Type B pancreatic cell (in vitro differentiated cells): Measurements from ENCODE around the gene CCDC80. TPM values are rescaled to one million over a fixed set of nuclear protein-coding genes. Genes with fewer than 3 reads are reported as not detected.

Source experiments
- DNase-seq: peaks from one replicate; pipeline ENCODE4 v3.0.0; 2021; ENCODE audit warnings: mixed read lengths; ENCODE audit not compliant: unreplicated experiment; ENCODE audit errors: extremely low spot score
- H3K27ac Mint-ChIP-seq: 2 replicates; pipeline ENCODE4 v1.8.0; 2021; ENCODE audit warnings: mild to moderate bottlenecking, mixed read lengths
- H3K27me3 Mint-ChIP-seq: 2 replicates; pipeline ENCODE4 v1.8.0; 2021; ENCODE audit warnings: mixed read lengths
- H3K36me3 Mint-ChIP-seq: 2 replicates; pipeline ENCODE4 v1.8.0; 2021; ENCODE audit warnings: mixed read lengths
- H3K4me1 Mint-ChIP-seq: one replicate; pipeline ENCODE4 v1.8.0; 2021; ENCODE audit warnings: mixed read lengths; ENCODE audit not compliant: unreplicated experiment
- H3K4me3 Mint-ChIP-seq: 2 replicates; pipeline ENCODE4 v1.8.0; 2021; ENCODE audit warnings: mild to moderate bottlenecking, mixed read lengths
- H3K9me3 Mint-ChIP-seq: 2 replicates; pipeline ENCODE4 v1.8.0; 2021; ENCODE audit warnings: mixed read lengths
- total RNA-seq: library from RNA; stranded (reverse); gene quantifications from 2 replicates; pipeline ENCODE4 v1.2.1, GENCODE V29; 2021; ENCODE audit warnings: low replicate concordance
- TF ChIP-seq, protein P1 (sequence below): fragments of 200-600 bp; sonication (generic); conservative IDR thresholded peaks from 2 replicates; pipeline ENCODE4 v1.5.0; 2021; ENCODE audit warnings: antibody characterized with exemption, mild to moderate bottlenecking

CCDC80 gene
- total RNA-seq, 1 donor from 2014 or later: 174 TPM

DNA sequence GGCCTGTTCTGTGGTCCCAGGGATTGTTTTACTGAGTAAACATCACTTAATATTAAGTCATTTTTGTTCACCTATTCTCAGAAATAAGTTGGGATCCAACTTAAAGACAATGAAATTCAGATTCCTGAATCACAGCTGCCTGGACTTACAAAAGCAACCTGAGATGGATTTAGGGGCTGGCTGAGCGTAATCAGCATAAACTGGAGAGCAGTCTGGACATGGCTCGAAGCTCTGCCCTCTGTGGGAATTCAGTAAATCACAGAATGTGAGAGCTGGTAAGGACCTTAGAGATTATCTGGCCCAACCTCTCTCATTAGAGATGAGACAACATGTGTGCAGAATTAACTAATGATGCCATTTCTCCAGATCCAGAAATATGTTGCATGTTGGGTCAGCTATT is 23.7 kb downstream of the CCDC80 start:
- Mint-ChIP-seq H3K9me3 (peaks cover 4% of the 10 kb centered on the region), H3K27ac (no peak overlapping the region), H3K4me1 (no peaks in the 10 kb centered on the region), H3K27me3 (no peaks in the 10 kb centered on the region), H3K4me3 (no peak overlapping the region), H3K36me3 (peaks cover 32% of the 10 kb centered on the region)
- no peak for DNase-seq
- TF ChIP-seq, protein P1, sequence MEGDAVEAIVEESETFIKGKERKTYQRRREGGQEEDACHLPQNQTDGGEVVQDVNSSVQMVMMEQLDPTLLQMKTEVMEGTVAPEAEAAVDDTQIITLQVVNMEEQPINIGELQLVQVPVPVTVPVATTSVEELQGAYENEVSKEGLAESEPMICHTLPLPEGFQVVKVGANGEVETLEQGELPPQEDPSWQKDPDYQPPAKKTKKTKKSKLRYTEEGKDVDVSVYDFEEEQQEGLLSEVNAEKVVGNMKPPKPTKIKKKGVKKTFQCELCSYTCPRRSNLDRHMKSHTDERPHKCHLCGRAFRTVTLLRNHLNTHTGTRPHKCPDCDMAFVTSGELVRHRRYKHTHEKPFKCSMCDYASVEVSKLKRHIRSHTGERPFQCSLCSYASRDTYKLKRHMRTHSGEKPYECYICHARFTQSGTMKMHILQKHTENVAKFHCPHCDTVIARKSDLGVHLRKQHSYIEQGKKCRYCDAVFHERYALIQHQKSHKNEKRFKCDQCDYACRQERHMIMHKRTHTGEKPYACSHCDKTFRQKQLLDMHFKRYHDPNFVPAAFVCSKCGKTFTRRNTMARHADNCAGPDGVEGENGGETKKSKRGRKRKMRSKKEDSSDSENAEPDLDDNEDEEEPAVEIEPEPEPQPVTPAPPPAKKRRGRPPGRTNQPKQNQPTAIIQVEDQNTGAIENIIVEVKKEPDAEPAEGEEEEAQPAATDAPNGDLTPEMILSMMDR: no peak

DNA sequence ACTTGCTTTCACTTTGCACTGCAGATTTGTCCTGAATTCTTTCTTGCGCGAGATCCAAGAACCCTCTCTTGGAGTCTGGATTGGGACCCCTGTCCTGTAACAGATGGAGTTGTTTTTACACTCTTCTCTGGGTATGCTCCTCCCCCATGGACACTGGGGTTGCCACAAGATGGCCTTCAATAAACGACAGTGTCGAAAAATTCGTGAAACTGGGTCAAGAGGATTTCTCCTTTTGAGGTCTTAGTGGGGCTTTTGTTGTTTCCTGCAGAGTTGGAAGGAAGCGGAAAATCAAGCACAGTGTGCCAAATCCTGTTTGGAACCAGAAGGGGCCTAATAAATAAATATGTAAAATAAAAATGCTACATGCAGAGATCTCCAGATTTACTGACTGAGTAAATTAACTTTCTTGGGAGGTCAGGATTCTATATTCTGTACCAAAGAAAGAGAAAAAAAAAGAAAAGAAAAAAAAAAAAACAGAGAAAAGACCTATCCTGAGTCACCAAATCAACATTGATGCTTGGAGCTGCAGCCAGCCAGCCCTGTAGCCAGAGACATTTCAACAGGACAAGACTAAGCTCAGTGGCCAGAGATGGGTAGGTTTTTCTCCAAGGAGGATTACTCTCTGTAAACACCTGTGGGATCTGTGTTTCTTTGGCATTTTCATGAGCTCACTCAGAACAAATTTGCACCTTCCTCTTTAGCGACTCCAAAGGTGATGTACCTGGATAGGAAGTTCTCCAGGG is 24.8 kb downstream of the CCDC80 start:
- Mint-ChIP-seq H3K9me3 (no peaks in the 10 kb centered on the region), H3K4me1 (no peaks in the 10 kb centered on the region), H3K27ac (no peak overlapping the region), H3K4me3 (no peak overlapping the region), H3K36me3 (peaks cover 27% of the 10 kb centered on the region), H3K27me3 (no peaks in the 10 kb centered on the region)
- TF ChIP-seq, protein P1: no peak
- no peak for DNase-seq

DNA sequence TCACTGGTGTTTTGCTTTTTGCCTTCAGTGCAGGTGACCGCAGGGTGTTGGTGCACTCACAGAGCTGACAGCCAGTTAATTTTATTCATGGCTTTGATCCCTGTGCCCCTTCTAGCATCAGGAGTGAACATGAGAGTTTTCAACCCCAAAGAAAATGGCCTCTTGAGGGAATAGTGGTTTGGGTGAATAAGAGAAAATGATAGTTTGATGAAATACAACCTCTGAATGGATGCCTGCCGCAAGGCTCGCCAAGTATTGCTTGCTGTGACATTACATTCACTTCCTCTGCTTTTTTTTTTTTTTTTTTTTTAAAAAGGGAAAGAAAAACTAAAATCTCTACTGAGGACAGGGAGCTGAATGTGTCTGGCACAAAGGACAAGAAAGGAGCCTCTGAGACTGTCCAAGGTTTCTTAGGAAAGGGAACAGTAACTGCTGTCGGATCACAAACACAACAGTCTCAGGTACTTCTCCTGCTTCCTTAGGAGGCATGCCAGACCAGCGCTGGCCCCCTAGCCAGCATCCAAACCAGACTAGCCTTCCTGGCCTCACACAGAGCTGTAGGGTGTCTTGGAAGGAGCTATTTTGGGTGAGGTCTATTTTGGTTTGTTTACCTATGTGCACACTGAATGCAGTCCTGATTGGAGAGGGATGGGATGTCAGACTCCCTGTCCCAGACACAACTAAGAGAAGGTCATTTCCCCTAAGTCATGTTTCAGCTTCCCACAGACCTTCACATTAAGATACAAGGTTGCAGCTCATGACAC is 29.0 kb downstream of the CCDC80 start:
- no peaks in the 10 kb centered on the region for H3K4me1 Mint-ChIP-seq
- no peak overlapping the region for H3K4me3 Mint-ChIP-seq
- H3K27me3 Mint-ChIP-seq: no peaks in the 10 kb centered on the region
- H3K27ac Mint-ChIP-seq: no peak overlapping the region
- no peak for DNase-seq
- peaks cover 21% of the 10 kb centered on the region for H3K36me3 Mint-ChIP-seq
- TF ChIP-seq, protein P1: no peak
- H3K9me3 Mint-ChIP-seq: no peaks in the 10 kb centered on the region

DNA sequence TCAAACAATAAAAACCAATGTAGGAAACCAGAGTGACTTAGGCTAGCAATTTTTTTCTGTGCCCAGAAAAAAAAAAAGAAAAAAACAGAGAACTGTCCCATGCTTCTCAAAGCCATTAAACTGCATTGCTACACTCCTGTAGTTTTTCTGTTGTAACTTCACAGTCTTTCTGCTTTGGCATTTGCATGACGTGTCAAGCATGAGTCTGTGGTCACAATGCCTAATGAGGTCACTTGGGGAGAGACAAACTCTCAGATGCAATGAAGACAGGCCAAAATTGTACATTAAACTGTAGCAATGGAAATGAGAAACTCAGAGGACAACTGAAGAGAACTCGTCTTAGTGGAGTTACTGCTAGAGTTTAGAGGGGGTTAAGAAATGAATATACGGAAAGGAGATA is 30.8 kb downstream of the CCDC80 start:
- Mint-ChIP-seq H3K9me3 (no peaks in the 10 kb centered on the region), H3K27me3 (no peaks in the 10 kb centered on the region), H3K27ac (no peak overlapping the region), H3K4me3 (no peak overlapping the region), H3K36me3 (peaks cover 12% of the 10 kb centered on the region), H3K4me1 (peaks cover 6% of the 10 kb centered on the region)
- no peak for DNase-seq
- TF ChIP-seq, protein P1: no peak

DNA sequence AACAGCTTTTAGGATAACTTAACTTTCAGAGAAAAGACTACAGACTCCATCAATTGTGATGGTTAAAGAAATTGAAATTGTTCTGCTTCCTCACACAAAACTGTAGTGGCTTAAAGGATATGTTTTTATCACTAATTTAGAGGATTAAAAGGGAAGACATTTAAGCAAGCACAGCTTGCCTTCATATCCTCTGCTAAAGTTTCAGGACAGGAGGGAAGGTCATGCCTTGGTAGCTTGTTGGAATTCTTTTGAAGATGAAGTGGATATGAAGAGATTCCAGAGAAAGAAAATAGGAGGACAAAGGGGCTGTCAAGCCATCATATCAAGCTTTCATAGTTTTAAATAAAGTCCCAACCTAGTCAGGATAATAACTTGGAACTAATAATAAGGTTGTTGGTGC is 33.1 kb downstream of the CCDC80 start:
- TF ChIP-seq, protein P1: no peak
- Mint-ChIP-seq H3K27me3 (no peaks in the 10 kb centered on the region), H3K4me3 (no peak overlapping the region), H3K9me3 (no peaks in the 10 kb centered on the region), H3K36me3 (peaks cover 8% of the 10 kb centered on the region), H3K4me1 (peaks cover 12% of the 10 kb centered on the region), H3K27ac (no peak overlapping the region)
- no peak for DNase-seq
